Measurements from ENCODE around the gene NECAB2.

NECAB2 gene

GRCh38 chr16:84047626-84048025 is 79.6 kb downstream of the NECAB2 start:
- no peak for DNase-seq

GRCh38 chr16:84048270-84048669 is 80.2 kb downstream of the NECAB2 start:
- DNase-seq = no peak

- DNase-seq = no peak
Observed at GRCh38 chr16:84048871-84049270, 80.8 kb downstream of the NECAB2 start.

GRCh38 chr16:84049403-84050060 is 81.5 kb downstream of the NECAB2 start:
- DNase-seq = no peak

GRCh38 chr16:84050316-84050715 is 82.3 kb downstream of the NECAB2 start:
- no peak for DNase-seq

GRCh38 chr16:84052071-84052622 is 84.1 kb downstream of the NECAB2 start:
- no peak for DNase-seq
